NCI-H2107 (cell line): ENCODE data around the gene BRICD5.

Experiments used
- DNase-seq: peaks from one replicate; lab custom pipeline; 2025; lab: John Stamatoyannopoulos, UW

BRICD5 gene

DNA sequence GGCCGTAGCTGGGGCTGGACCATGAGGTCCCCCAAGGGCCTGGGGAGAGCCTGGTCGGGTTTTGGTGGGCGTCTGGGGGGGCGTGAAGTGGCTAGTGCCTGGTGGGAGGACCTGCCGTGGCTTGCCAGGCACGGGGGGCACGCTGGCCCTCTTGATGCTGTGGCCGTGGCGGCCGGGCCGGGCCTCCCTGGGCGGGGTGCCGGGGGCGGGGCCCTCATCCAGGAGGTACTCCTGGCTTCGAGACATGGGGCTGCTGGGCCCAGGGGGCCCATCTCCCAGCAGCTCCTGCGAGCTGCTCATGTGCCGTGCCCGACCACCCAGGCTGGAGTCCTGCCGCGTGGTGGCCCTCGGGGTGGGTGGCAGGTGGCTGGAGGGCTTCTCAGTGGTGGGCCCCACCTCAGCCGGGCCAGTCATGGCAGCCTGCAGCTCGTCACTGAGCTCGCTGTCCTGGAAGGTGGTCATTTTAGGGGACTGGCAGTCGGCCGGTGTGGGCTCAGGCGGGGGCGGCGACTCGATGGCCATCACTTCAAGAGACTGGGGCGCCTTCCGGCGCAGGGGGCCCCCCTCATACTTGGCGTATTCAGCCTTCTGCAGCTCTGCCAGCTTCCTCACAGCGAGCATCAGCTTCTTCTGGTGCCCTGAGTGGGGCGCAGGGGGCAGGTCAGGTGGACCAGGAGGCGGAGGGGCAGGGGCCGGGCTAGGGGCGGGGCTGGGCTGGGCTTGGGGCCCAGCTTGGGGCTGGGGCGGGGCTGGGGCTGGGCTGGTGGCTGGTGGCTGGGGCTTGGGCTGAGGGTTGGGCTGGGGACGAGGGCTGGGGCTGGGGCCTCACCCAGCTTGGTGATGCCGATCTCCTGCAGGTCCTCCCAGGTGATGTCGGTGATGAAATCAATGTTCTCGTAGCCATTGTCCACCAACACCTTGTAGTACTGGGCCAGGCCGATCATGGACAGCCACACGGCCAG, 29.4 kb downstream of the BRICD5 start:
- DNase-seq, result no peak

DNA sequence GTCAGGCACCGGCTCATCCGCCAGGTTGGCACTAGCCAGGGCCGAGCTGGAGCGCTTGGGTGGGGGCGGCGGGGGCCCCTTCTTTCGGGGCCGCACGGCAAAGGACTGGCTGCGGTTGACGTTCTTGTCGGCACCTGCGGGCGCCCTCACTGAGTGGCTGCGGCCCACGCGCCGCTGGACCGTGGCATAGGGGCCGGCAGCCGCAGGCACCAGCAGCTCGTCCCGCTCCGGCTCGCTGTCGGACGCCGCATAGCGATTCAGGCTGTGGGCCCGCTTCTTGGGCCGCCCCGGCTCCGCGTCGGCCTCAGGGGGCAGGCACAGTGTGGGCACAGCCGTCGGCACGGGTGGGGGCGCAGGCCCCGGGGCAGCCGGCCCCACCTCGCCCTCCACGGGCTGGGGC, 30.2 kb downstream of the BRICD5 start:
- DNase-seq, result no peak

DNA sequence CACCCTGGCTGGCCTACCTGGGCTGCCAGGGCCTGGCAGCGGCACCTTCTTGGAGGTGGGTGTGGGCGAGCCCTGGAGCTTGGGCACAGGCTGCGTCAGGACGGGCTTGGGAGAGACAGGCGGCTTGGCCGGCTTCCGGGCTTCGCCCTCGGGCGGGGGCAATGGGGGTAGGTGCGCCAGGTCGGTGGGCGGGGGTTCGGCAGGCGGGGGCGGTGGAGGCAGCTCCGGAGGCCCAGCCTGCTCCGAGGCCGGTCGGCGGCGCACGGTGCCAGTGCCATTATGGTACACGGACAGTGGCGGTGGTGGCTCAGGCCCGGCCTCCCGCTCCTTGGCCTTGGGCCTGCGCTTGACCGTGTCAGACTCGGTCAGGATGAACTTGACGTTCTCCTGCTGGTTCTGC, 31.1 kb downstream of the BRICD5 start:
- DNase-seq, result no peak

DNA sequence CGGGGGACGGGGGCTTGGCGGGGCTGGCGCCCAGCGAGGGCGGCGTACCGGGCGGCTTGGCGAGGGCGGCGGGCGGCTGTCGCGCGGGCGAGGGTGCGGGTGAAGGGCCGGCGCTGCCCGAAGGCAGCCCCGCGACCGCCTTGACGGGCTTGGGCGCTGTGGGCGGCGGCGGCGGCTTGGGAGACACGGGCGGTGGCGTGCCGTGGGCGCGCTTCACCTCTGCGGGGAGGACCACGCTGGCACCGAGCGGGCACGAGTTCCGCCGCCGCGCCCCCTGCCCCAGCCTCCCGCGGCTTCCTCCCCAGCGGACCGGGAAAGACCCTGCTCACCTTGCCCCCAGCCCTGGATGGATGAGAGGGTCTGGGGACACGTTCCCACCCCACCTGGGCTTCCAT, 31.6 kb downstream of the BRICD5 start:
- no peak for DNase-seq

DNA sequence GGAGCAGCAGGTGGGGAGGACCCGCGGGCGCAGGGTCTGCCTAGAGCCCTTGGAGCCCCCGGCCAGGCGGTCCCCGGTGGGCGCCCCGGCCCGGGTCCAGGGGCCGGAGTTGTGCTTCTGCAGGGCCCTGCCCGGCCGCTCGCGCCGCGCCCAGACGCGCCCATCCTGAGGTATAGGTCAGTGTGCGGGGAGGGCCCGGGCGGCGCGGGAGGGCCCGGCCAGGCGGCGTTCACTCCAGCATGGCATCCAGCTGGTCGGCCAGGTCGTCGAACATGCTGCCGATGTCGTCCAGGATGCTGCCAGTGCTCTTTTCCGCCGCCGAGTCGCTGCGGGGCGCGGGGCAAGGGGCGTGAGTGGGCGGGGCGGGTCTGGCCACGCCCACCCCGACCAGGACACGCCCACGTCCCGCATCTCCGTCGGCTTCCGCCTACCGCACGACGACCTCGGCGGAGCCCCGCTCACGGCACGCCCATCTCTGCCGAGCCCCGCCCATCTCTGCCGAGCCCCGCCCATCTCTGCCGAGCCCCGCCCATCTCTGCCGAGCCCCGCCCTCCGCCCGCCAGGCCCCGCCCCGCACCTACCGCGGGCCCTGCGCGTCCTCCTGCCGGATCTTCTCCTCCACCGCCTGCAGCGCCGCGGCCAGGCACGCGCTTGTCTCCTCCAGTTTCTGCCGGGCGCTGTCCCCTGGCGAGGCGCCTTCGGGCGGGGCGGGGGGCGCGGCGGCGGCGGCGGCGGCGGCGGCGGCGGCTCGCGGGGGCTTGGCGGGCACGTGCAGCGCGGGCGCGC, 32.1 kb downstream of the BRICD5 start:
- no peak for DNase-seq

DNA sequence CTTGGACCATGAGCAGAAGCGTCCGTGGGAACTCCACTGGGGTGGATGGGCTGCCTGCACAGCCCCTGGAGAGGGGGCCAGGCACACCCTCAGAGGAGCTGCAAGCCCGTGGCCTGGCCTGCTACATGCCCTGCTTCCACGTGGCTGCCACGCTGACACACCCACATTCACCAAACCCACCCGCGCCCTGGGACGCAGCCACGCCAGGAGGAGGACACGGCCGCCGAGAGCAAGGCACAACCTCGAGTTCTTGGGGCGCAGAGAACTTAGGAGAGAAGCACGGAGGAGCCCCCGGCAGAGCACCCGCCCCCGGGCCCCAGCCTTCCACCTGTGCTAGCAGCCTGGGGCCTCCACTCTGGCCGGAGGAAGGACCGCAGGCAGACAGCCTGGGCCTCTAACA, 33.1 kb downstream of the BRICD5 start:
- DNase-seq, result no peak

DNA sequence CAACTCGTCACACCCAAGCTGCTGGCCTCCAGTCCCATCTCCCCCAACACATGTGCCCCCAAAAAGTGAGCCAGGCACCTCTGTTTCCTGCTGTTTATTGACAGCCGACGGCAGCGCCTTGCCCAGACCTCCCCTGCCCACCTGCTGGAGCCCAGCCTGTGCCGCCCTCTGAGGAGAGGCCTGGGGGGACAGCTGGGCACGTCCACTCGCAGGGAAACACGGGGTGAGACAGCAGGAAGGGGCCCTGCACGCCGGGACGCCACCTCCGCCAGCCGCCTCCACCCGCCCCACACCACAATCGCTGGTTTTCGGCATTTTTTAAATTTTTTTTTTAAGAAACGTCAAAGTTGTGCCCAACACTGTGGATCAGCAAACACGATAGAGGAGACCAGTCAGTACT, 33.6 kb downstream of the BRICD5 start:
- DNase-seq, result no peak

DNA sequence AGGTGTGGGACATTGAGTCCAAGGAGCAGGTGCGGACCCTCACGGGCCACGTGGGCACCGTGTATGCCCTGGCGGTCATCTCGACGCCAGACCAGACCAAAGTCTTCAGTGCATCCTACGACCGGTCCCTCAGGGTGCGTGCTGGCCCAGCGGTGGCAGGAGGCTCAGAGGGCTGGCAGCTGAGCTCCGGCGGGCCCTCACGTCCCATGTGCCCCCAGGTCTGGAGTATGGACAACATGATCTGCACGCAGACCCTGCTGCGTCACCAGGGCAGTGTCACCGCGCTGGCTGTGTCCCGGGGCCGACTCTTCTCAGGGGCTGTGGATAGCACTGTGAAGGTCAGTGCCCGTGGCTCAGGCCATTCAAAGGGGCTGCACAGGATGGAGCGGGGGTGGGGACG, 34.6 kb downstream of the BRICD5 start:
- no peak for DNase-seq

DNA sequence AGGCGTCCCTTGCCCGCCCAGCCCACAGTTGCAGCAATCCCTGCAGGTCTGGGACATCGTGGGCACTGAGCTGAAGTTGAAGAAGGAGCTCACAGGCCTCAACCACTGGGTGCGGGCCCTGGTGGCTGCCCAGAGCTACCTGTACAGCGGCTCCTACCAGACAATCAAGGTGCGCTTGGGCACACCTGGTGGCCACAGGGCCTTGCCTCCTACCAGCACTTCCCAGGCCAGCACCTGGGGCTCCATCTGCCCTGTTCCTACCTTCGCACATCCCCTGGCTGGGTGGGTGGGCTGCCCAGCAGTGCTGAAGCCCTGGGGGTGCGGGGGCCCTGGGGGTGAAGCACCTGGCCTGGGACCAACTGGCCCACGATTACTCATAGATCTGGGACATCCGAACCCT, 35.2 kb downstream of the BRICD5 start:
- no peak for DNase-seq

DNA sequence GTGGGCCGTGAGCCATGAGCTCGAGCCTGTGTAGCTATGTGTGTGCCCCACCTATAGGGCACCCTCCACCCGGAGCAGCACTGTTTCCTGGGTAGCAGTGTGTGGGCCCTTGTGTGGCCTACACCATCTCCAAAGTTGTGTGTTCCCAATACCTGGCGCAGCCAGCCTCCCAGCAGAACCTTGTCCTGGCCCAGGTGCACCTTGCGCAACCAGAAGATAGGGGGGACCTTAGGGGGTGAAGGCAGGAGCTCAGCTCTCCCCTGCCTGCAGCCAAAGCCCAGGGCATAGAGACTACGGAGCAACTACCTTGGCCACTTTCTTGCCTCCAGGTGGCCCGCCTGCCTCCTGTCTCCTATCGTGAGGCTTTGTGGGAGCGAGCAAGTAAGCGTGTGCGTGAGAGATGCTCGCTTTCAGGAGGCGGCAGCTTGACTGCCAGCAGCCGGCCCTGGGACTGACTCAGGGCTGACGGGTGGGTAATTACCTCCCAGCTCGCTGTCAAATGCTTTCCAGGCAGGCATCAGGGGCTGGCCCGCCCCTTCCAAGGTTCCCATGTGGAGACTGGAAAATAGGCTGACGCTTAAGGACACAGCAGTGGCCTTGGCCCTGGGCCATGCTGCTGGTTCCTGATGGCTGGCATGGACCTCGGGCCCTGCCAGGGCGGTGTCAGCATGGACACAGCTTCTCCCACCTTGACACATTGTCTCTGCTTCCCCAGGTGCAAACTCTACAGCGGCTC, 36.1 kb downstream of the BRICD5 start:
- no peak for DNase-seq

DNA sequence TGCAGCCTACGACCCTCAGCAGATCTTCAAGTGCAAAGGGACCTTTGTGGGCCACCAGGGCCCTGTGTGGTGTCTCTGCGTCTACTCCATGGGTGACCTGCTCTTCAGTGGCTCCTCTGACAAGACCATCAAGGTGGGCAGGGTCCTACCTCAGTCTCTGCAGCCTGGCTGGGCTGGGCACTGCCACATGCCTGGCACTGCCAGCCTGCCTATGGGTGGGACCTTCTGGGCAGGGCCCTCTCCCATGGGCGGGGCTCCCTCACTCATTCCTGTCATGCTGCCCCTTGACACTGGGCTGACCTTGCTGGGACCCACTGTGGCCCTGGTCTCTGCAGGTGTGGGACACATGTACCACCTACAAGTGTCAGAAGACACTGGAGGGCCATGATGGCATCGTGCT, 36.7 kb downstream of the BRICD5 start:
- no peak for DNase-seq

DNA sequence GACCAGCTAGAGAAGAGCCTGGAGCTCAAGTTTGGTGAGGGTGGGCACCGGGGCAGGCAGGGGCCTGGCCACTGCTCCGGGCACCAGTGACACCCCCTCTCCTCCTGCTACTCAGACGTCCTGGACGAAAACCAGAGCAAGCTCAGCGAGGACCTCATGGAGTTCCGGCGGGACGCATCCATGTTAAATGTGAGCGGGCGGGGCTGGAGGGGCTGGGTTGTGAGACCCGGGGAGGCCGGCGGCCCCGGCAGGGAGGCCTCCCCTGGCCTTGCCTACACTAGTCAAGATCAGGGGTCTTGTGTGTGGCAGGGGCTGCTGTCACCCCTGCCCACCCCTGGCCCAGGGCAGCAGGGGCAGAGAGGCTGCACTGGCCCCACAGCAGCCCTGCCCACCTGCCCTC, 37.3 kb downstream of the BRICD5 start:
- DNase-seq, result no peak

DNA sequence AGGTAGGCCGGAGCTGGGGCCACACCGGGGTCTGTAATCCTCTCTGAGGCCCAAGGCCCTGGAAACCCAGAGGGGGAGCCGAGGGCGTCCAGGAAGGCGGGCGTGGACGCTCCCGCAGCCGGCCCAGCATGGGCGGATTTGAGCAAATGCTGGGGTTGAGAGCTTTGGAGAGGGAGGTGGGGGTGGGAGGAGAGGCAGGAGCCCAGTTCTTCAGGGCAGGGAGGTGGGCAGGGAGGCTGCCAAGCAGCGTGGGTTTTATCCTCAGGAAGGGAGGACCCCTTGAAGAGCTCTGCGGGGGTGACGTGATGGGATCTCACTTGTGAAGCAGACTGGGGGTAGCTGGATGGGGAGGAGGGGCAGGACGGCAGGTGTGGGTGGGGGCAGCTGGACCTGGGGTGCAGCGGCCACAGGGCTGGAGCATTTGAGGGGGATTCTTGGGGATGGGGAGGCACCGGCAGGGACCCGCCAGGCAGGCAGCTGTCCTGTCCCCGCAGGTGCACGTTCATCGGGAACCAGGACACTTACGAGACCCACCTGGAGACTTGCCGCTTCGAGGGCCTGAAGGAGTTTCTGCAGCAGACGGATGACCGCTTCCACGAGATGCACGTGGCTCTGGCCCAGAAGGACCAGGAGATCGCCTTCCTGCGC, 37.9 kb downstream of the BRICD5 start:
- DNase-seq, result no peak

DNA sequence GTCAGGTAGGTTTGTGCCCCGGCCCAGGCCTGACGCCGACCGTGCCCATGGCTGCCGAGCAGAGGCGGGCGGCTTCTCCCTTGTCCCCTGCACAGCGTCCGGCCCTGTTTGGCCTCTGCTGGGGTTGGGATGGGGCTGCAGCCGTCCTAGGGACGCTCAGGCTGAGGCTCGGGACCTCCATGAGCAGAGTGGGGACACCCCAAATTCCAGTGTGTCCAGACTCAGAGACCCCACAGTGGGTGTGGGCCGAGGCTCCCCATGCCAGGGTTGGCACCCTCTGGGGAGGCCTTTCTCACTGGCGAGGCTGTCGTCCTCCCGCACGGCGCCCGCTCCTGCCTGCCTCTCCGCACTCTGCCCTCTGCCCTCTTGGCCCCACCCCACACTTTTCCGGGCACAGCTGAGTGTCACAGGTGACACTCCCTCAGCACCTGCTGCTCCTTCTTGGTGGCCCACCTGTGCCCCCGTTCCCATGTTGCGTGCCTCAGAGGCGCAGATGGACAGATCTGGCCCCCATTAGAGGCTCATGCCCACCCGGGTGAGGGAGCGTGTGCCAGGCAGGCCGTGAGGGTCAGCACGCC, 39.0 kb downstream of the BRICD5 start:
- no peak for DNase-seq

DNA sequence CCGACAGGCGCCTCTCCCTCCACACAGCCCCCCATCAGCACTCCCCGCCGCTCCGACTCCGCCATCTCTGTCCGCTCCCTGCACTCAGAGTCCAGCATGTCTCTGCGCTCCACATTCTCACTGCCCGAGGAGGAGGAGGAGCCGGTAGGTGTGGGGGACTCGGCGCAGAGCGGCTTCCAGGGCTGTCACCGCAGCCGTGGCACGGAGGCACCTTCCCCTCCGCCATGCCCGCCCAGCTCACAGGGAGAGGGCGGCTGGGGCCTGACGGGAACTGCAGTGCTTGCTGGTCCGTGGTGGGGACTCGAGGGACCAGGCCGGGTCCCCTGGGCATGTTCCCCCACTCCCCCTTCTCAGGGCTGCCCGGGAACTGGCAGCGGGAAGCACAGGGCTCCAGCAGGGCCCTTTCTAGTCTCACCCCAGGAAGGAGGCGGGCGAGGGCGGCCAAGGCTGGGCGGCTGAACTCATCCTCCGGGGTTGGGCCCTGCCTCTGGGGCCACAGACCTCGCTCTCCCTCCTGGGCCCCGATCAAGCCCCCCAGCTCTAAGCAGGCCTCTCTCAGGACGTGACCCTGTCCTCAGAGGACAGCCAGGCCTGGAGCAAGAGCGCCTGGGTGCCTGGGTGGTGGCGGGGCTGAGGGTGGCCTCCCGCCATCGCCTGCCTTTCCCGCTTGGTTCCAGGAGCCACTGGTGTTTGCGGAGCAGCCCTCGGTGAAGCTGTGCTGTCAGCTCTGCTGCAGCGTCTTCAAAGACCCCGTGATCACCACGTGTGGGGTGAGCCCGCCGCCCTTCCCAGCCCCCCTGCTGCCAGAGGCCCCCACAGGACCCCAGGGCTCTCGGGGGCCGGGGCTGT, 39.9 kb downstream of the BRICD5 start:
- DNase-seq, result no peak

DNA sequence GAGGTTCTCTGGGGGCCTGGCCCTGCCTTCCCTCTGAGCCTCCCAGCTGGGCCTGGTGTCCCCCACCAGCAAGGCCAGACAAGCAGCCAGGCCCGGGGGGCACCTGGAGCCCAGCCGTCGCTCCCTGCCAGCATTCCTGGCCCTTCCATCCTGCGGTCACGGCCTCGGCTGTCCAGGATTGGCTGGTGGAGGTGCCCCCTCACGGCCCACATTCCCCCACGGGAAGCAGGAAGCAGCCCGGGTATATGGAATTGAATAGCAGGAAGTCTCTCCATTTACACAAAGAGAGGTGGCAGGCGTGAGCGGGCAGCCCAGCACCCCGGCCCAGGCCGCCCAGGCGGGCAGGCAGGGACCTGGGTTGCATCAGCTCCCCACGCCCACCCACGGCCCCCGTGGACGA, 40.6 kb downstream of the BRICD5 start:
- no peak for DNase-seq

DNA sequence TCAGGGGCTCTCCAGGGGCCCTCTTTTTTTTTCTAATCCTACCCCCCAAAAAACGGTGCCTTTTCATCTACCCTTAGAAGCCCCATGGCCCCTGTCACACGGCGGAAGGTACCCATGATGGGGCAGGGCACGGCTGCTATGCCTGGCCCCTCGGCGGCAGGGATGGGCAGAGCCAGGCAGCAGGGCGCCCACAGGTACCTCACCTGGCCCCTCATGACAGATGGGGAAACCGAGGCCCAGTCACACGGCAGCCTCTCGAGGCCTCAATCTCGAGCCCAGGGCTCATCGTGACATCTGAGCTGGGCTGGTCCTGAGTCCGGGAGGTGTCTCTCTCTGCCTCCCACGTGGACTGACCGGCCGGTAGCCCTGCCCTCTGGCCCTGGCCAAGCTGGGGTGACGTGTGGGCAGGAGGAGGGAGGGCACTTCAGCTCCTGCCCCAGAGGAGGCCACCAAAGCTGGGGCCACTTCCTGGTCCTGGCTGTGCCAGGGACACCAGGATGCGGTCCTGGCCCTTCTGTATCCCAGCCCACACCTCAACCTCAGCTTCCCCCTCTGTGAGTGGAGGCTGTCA, 43.5 kb downstream of the BRICD5 start:
- DNase-seq, result no peak

DNA sequence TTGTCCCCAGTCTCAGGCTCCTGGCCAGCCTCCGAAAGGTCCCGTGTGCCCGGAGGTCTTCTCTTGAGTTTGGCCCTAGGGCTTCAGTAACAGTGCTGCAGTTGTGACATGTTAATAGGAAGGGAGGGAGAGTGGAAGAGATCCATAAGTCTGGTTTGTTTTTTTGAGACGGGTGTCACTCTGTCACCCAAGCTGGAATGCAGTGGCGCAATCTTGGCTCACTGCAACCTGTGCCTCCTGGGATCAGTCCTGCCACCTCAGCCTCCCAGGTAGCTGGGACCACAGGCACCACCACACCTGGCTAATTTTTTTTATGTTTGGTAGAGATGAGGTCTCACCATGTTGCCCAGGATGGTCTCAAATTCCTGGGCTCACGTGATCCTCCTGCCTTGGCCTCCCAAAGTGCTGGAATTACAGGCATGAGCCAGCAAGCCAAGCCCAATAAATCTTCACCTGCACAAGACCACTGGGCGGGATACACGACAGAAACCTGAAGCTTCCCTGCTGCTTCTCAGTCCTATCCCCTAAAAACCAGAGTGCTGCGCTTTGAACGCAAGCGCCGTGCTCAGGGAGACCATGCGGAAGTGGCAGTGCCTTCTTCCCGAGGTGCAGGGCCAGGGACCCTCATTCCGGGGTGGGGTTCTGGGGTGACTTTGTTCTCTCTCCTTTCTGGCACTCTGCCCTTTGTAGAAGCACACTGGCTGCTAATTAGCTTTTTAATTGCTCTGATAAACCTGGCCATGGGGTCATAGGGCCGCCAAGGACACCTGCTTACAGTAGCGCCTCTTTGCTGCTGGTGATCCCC, 44.2 kb downstream of the BRICD5 start:
- no peak for DNase-seq

DNA sequence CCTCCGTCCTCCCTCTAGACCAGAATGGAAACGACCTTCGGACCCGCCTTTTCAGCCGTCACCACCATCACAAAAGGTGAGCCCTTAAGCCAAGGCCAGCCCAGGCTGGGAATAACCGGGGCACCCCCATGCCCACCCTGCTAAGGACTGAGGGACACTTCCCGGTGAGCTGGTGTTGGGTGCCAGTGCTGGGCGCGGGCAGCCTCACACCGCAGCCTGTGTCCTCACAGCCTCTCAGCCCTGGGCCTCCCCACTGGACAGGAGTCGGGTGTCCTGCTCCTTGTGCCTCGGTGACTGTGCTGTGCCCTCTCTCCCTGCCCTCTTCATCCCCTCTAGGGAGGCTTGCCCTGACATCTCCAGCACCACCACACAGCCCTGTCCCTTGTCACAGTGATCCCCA, 44.8 kb downstream of the BRICD5 start:
- DNase-seq, result no peak
